HG03175 (cell line): Measurements from ENCODE around the gene CNTFR.

ENCODE experiments used
- ATAC-seq: cut with Tn5 transposase; IDR thresholded peaks from one replicate; pipeline ENCODE4 v1.9.1; 2021; ENCODE audit warnings: mild to moderate bottlenecking, moderate library complexity; ENCODE audit not compliant: unreplicated experiment

The CNTFR gene

GRCh38 chr9:34572628-34573027, 16.9 kb downstream of the CNTFR start:
- no peak for ATAC-seq

GRCh38 chr9:34572092-34572491, 17.4 kb downstream of the CNTFR start:
- ATAC-seq, result no peak

DNA sequence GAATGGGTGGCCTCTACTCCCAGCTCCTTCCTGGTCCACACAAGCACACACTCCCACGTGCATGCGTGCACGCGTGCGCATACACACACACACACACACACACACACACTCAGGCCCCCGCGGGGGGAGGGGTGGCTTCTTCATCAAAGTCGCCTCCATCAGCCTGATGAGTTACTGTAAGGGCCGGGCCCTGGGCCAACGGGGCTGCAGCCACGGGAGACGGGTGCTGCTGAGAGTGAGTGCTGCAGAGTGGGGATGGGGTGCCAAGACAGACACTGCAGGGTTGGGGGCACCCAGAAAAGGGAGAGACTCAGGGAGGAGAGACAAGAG, 18.1 kb downstream of the CNTFR start:
- no peak for ATAC-seq

GRCh38 chr9:34570809-34571480, 18.6 kb downstream of the CNTFR start:
- no peak for ATAC-seq

DNA sequence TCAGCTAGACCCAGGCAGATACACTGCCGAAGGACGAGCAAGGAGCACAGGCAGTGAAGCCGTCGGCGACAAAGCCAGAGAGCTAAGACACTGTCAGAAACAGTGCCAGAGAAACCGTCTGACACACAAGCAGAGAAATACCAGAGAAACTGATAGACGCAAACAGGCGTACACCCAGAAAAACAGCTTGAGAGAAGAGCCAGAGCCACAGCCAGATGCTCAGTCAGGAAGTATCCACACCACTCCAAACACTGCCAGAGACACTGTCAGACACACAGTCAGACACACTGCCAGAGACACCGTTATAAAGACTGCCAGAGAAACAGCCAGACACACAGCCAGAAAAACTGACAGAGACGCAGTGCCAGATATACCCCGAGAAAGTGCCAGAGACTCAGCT, 19.1 kb downstream of the CNTFR start:
- ATAC-seq, result no peak

GRCh38 chr9:34568774-34569173, 20.8 kb downstream of the CNTFR start:
- ATAC-seq, result no peak

DNA sequence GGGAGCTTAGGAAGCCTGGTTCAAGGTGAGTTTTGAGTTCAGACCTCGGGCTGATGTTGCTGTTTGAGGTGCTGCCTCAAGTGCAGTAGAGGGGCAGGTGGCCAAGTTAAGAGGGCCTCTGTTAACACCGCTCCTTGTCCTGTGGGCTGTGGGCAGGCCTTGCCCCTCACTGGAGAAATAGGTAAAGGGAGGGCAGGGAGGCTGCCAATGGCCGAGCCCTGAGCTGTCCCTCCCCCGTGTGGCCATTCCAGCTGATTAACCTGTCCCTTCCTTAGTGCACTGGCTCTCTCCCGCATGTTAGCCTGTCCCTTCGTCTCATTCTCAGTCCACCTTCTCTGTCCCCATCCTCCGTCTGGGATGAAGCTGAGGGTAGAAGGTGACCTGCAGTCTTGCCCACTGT, 21.4 kb downstream of the CNTFR start:
- no peak for ATAC-seq

GRCh38 chr9:34566972-34567371, 22.6 kb downstream of the CNTFR start:
- ATAC-seq, result no peak

DNA sequence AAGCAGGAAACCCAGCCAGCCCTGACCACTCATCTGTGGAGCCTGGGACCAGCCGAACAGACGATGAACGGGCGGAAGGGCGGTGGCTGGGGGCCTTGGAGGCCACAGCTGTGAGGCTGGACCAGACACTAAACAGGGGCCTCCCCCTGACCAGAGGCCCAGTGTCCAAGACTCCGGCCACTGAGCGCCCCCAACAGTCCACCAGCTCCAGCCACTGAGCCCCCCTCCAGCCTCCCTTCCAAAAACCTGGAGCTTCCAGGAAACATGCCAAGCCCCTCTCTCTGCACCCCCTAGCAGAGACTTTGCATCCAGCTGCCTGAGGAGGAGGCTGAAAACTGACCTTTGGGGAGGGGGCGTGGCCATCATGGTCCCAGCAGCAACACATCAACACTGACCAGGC, 23.2 kb downstream of the CNTFR start:
- no peak for ATAC-seq

DNA sequence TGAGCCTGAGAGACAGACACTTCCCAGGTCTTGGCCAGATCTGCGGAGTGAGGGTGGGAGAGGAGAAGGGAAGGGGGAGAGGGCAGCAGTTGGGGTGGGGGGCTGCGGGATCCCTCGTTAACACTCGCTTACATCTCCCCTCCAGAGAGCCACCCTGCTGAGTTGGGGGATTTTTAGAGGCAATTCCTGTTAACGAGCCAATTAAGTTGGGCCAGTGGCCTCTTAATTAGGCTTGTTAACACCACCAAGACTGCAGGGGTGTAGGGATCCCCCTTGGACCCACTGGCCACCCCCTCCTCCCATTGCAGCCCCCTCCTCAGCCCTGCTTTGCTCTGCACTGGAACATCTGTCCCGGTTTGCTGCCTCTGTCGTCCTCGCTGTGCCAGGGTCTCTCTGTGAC, 23.7 kb downstream of the CNTFR start:
- no peak for ATAC-seq

GRCh38 chr9:34564617-34565016, 24.9 kb downstream of the CNTFR start:
- no peak for ATAC-seq

GRCh38 chr9:34563262-34563661, 26.3 kb downstream of the CNTFR start:
- no peak for ATAC-seq

- ATAC-seq, result no peak
Measured at GRCh38 chr9:34562135-34562745, 27.3 kb downstream of the CNTFR start.

GRCh38 chr9:34560599-34561214, 28.8 kb downstream of the CNTFR start:
- no peak for ATAC-seq

DNA sequence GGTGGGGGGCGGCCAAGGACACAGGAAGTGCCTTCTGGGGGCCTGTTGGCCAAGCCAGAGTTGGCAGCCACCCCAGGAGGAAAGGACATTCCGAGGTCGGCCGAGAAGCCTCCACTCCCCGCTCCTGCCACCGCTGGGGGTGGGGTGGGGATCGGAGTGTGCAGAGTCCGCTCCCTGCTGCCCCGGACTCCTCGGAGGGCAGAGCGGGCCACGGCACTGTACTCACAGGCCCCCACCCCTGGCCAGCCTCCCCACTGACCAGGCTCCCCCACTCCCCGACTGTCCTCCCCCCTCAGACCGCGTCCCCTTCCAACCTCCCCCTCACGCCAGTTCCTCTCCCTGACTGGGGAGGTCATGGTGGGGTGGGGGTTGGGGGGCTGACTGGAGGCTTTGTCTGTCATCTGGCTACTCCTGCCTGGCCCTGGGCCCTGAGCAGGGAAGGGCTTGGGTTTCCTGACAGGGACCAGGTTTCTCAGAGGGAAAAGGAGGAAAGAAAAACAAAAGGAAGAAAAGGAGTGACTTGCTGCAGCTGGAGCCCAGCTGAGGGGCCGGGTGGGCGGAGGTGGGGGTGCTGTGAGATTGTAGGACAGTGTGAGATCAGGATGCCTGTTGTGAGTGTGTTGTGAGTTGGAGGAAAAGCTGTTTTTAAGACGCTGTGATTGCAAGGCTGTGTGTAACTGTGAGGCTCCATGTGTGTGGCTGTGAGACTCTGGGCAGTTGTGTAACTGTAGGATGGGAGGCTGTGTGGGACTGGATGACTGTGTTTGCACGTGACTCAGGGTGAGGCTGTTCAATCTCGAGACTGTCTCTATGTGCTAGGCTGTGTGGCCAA, 29.7 kb downstream of the CNTFR start:
- no peak for ATAC-seq

GRCh38 chr9:34558919-34559623, 30.5 kb downstream of the CNTFR start:
- ATAC-seq, result no peak

DNA sequence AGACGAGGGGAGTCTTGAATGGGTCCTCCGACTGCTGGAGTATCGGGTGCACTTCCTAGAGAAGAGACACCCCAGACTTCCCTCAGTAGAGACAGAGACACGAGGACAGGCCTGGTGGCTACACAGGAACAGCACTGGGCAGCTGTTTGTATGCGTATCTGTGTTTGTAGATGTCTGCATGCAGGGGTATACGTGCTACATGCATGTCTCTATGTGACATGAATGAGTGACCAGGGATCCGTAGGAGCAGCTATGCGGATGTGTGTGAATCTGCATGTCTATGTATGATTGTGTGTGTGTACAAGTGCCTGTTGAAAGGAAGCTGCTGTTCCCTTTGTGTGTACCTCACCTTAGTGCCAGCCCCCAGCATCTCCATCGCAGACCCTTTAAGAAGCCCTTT, 31.2 kb downstream of the CNTFR start:
- no peak for ATAC-seq

DNA sequence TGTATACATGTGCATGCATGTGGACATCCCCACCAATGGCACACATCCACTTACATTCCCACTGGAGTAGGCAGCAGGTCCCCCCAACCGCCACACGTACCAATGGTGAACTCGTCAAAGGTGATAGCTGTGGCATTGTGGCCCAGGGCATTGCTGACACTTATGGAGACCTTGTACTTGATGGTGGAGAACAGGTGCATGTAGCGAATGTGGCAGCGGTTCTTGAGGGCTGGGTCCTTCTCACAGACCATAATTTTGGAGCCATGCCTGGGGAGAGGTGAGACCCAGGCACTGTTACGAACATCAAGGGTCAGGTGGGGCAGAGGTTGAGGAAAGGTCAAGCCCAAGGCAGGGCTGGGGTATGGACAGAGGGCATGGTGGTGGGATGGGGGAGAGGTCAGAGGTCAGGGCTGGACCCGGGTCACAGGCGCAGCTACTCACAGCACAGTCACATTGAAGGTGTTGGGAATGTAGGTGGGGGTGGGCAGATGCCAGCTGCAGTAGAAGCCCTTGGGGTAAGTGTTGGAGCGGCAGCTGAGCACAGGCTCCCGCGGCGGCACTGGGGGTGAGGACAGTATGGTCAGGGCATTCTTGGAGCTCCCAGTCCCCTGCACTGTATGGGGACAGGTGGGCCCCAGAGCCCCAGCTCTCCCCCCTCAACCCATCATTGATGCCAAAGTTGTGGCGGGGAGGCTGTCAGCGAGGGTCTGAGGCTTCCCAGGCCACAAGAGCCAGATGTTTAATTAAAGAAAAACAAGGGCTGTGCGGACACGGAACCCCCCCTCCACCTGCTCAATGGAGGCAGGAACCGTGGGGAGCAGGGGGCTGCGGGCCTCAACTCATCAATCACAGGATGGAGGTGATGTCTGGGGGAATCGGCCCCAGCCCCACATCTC, 31.9 kb downstream of the CNTFR start:
- no peak for ATAC-seq

GRCh38 chr9:34556949-34557348, 32.6 kb downstream of the CNTFR start:
- no peak for ATAC-seq

GRCh38 chr9:34555936-34556525, 33.5 kb downstream of the CNTFR start:
- ATAC-seq, result no peak
